Skeletal muscle satellite cell (primary cell): ENCODE data around the gene DHX57.
"Not testable (repeated sequence)": the region's sequence is repeated elsewhere in the genome, so short reads cannot be mapped to it uniquely, and the experiment has no call there.

ENCODE experiments used
- H3K27me3 ChIP-seq: 2 replicates; pipeline ENCODE4 v1.7.0; 2013; ENCODE audit warnings: low read length; ENCODE audit not compliant: control insufficient read depth, insufficient read depth
- H3K36me3 ChIP-seq: 2 replicates; pipeline ENCODE4 v1.7.0; 2013; ENCODE audit warnings: mild to moderate bottlenecking, control low read depth, low read length; ENCODE audit not compliant: insufficient read depth
- H3K4me1 ChIP-seq: 2 replicates; pipeline ENCODE4 v1.7.0; 2013; ENCODE audit warnings: low read length; ENCODE audit not compliant: control insufficient read depth, insufficient read depth
- H3K4me2 ChIP-seq: 2 replicates; pipeline ENCODE4 v1.7.0; 2013; ENCODE audit warnings: mild to moderate bottlenecking, low read length
- H3K4me3 ChIP-seq: 2 replicates; pipeline ENCODE4 v1.7.0; 2013; ENCODE audit warnings: low read length
- H3K9ac ChIP-seq: 2 replicates; pipeline ENCODE4 v1.7.0; 2013; ENCODE audit warnings: mild to moderate bottlenecking, low read depth, low read length, moderate library complexity
- H3K9me3 ChIP-seq: replicated peaks from 2 replicates; pipeline ENCODE4 v1.7.0; 2013; ENCODE audit warnings: mild to moderate bottlenecking, control low read depth, low read length

The DHX57 gene

DNA sequence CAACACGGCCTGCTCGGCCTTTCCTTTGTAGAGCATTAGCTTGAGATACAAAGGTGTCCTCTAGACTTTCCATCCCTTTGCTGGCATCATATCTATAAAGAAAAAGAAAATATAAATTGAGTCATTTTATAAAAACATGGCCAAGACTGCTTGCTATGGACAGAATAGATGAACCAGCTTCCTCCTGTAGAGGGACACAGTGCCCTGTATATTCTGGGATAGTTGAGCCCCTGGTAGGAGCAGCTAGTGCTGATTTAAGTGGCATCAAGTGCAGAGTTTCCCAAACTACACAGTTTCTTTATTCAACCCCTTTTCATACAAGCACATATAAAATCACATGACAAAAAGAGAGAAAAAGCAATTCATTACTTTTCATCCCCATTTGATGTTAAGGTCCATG is 49.8 kb downstream of the DHX57 start:
- Histone ChIP-seq H3K9ac (no peak overlapping the region), H3K27me3 (no peaks in the 10 kb centered on the region), H3K4me3 (no peak overlapping the region), H3K4me2 (no peak overlapping the region), H3K9me3 (no peaks in the 10 kb centered on the region), H3K4me1 (peaks cover 8% of the 10 kb centered on the region), H3K36me3 (peaks cover 35% of the 10 kb centered on the region)

DNA sequence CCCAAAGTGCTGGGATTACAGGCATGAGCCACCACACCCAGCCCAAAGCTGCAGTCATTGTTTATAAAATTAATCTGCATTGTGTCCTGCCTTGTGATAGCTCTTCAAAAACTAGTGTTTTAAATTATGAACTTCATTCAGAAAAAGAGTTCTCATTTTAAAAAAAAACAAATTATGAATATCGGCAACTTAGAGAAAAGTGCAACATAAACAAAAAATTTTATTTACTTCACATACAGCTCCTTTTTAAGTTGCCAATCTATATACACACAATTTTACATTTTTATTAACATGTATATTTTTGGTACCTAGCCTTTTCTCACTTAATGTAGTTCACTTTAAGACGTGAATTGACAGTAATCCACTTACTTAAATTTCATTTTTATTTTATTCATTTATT is 50.8 kb downstream of the DHX57 start:
- Histone ChIP-seq H3K9ac (no peak overlapping the region), H3K27me3 (no peaks in the 10 kb centered on the region), H3K36me3 (peaks cover 33% of the 10 kb centered on the region), H3K4me1 (peaks cover 8% of the 10 kb centered on the region), H3K4me2 (no peak overlapping the region), H3K4me3 (no peak overlapping the region), H3K9me3 (no peaks in the 10 kb centered on the region)

- Histone ChIP-seq H3K9me3 (no peaks in the 10 kb centered on the region), H3K4me1 (peaks cover 8% of the 10 kb centered on the region), H3K27me3 (no peaks in the 10 kb centered on the region), H3K4me2 (no peak overlapping the region), H3K4me3 (no peak overlapping the region), H3K36me3 (peaks cover 34% of the 10 kb centered on the region), H3K9ac (no peak overlapping the region)
Measured at GRCh38 chr2:38823386-38823785, 52.3 kb downstream of the DHX57 start.

DNA sequence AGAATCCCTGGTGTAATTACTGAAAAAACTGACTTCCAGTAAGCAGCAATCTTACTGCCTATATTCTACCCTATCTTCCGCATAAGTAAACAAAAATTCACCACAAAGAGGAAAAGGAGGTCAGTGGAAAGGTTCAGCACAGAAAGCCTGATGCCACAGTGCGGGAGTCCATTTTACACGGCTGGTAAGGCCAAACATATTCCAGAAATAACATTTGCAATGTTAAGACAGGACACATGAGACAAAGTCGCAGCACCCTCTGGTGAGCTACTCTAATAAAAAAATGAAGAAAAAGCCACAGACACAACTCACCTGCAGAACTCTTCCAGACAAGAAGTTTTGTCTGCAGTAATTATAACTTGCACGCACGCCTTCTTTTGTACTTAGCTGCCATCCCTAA is 57.2 kb downstream of the DHX57 start:
- Histone ChIP-seq H3K4me1 (no peaks in the 10 kb centered on the region), H3K27me3 (no peaks in the 10 kb centered on the region), H3K4me3 (no peak overlapping the region), H3K9ac (no peak overlapping the region), H3K9me3 (no peaks in the 10 kb centered on the region), H3K36me3 (peaks cover 27% of the 10 kb centered on the region), H3K4me2 (no peak overlapping the region)

GRCh38 chr2:38815936-38816335 is 59.8 kb downstream of the DHX57 start:
- Histone ChIP-seq H3K36me3 (peaks cover 21% of the 10 kb centered on the region), H3K4me1 (no peaks in the 10 kb centered on the region), H3K9ac (no peak overlapping the region), H3K4me2 (no peak overlapping the region), H3K9me3 (no peaks in the 10 kb centered on the region), H3K27me3 (no peaks in the 10 kb centered on the region), H3K4me3 (no peak overlapping the region)

DNA sequence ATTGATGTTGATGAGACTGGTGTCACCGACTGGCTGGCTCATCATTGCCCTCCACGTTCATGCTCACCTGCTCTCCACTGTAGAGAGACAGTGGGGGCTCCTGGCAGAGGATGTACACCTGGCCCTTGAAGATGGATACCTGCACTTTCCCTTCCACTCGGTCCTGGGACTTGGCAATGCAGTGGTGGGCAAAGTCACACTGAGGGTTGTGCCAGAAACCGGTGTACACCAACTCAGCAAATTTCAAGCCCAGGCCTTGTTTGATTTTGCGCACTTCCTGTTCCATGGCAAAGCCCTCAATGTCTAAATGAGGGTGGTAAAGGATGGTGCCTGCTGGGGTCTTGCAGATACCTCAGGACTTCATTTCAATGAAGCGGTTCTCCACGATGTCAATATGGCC is 65.2 kb downstream of the DHX57 start:
- H3K9ac ChIP-seq: no peak overlapping the region
- H3K9me3 ChIP-seq: no peaks in the 10 kb centered on the region
- no peaks in the 10 kb centered on the region for H3K4me1 ChIP-seq
- no peaks in the 10 kb centered on the region for H3K27me3 ChIP-seq
- H3K36me3 ChIP-seq: peaks cover 21% of the 10 kb centered on the region
- H3K4me2 ChIP-seq: no peak overlapping the region
- H3K4me3 ChIP-seq: no peak overlapping the region

DNA sequence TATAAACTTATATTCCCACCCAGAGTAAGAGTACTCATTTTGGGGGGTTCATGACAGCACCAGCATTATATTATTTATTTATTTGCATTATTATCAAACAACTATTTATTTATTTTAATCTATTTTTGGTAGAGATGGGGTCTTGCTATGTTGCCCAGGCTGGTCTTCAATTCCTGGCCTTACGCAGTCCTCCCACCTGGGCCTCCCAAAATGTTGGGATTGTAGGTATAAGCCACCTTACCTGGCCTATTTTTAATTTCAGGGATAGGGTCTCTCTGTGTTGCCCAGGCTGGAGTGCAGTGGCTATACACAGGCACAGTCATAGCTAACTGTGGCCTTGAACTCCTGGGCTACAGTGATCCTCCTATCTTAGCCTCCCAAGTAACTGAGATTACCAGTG is 67.1 kb downstream of the DHX57 start:
- no peak overlapping the region for H3K4me2 ChIP-seq
- H3K36me3 ChIP-seq: peaks cover 27% of the 10 kb centered on the region
- no peak overlapping the region for H3K4me3 ChIP-seq
- H3K4me1 ChIP-seq: no peaks in the 10 kb centered on the region
- no peaks in the 10 kb centered on the region for H3K27me3 ChIP-seq
- no peak overlapping the region for H3K9ac ChIP-seq
- no peaks in the 10 kb centered on the region for H3K9me3 ChIP-seq

GRCh38 chr2:38806733-38807059 is 69.0 kb downstream of the DHX57 start:
- Histone ChIP-seq H3K4me3 (no peak overlapping the region), H3K9me3 (no peaks in the 10 kb centered on the region), H3K9ac (no peak overlapping the region), H3K4me1 (no peaks in the 10 kb centered on the region), H3K27me3 (no peaks in the 10 kb centered on the region), H3K4me2 (no peak overlapping the region), H3K36me3 (peaks cover 26% of the 10 kb centered on the region)

GRCh38 chr2:38806015-38806732 is 69.6 kb downstream of the DHX57 start:
- Histone ChIP-seq H3K4me1 (no peaks in the 10 kb centered on the region), H3K36me3 (peaks cover 21% of the 10 kb centered on the region), H3K4me2 (no peak overlapping the region), H3K4me3 (no peak overlapping the region), H3K27me3 (no peaks in the 10 kb centered on the region), H3K9me3 (no peaks in the 10 kb centered on the region), H3K9ac (no peak overlapping the region)

GRCh38 chr2:38797953-38798352 is 77.8 kb downstream of the DHX57 start:
- H3K36me3 ChIP-seq: peaks cover 6% of the 10 kb centered on the region
- no peaks in the 10 kb centered on the region for H3K9me3 ChIP-seq
- no peaks in the 10 kb centered on the region for H3K27me3 ChIP-seq
- H3K4me1 ChIP-seq: no peaks in the 10 kb centered on the region
- no peak overlapping the region for H3K4me2 ChIP-seq
- no peak overlapping the region for H3K9ac ChIP-seq
- no peak overlapping the region for H3K4me3 ChIP-seq

GRCh38 chr2:38797250-38797676 is 78.5 kb downstream of the DHX57 start:
- Histone ChIP-seq H3K4me1 (no peaks in the 10 kb centered on the region), H3K4me3 (no peak overlapping the region), H3K4me2 (no peak overlapping the region), H3K9ac (no peak overlapping the region), H3K27me3 (no peaks in the 10 kb centered on the region), H3K9me3 (no peaks in the 10 kb centered on the region), H3K36me3 (peaks cover 6% of the 10 kb centered on the region)

- H3K36me3 ChIP-seq, H3K4me3 ChIP-seq, H3K4me2 ChIP-seq, H3K4me1 ChIP-seq, H3K27me3 ChIP-seq, H3K9me3 ChIP-seq, H3K9ac ChIP-seq: not testable (repeated sequence)
Measured at GRCh38 chr2:38795016-38795415, 80.7 kb downstream of the DHX57 start.
